Measurements from ENCODE around the gene ZBTB39. TPM values are rescaled to one million over a fixed set of nuclear protein-coding genes. Genes with fewer than 3 reads are reported as not detected.
"Not testable (repeated sequence)": the region's sequence is repeated elsewhere in the genome, so short reads cannot be mapped to it uniquely, and the experiment has no call there.

The ZBTB39 gene
- total RNA-seq, 1 donor from 2014 or later, result 10.6 TPM

DNA sequence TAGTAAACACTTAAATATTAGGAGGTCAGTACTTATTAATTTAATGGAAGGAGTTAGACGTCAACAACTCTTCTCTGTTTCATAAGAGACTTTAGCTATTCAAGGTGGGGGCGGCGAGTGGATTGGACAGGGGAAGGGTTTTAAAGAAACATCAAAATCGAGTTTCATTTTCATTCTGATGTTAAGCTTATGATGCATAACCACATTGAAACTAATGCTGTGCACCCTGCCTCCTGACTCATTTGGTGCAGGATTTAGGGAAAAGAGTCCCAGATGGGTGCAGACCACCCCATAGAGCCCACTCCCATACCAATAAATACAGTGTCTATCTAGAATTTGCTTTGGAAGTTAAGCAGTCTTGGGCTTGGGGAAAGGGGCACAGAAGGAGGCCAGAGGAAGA, 7.4 kb downstream of the ZBTB39 start:
- no peak for DNase-seq

DNA sequence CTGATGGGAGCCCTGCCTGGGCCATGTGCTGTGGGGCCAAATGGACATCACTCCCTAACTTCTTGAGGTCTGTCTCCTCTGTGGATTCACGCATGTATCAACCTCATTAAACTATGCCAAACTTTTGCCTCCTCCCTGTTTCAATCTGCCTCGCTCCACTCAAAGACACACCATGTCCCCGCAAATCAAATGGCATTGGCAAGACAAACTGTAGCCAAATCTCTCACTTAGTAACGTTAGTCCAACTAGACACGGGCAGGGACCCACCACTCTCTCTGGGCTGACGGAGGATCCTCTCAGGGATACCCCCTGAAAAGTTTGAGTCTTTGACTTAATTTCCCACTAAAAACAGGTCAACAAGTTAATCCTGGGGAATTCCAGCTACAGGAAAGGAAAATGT, 8.0 kb downstream of the ZBTB39 start:
- no peak for DNase-seq

DNA sequence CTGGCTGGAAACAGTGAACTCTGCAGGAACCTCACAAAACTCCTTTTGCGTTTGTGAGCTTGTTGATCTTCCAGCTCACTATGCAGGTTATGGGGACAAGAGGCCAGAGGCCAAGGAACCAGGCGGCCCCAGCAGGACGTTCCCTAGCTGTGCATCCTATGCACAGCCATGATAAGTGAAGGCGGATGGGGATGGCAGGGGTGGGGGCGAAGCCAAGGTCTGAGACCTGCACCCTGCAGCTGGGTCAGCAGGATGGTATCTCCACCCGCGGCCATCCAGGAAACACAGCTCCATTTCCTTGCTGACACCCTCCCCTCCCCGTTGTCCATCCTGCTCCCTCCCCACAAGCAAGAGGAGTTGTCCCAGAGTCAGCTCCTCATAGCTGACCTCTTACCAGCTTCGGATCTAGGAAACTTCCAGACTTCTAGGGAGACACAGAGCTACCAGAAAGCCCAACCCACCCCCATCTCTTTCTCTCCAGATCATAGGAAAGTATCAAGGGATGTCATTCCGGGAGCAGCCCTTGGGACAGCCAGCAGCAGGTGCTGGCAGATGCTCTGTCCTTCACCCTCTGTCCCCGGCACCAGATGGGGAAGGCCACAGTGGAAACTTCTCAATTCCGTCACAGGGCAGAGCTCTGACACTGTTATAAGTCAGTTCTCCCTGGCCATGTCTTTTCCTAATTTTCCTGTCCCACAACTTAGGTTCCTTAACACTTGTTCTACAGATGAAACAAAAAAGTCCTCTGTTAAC, 9.4 kb downstream of the ZBTB39 start:
- DNase-seq, result no peak

DNA sequence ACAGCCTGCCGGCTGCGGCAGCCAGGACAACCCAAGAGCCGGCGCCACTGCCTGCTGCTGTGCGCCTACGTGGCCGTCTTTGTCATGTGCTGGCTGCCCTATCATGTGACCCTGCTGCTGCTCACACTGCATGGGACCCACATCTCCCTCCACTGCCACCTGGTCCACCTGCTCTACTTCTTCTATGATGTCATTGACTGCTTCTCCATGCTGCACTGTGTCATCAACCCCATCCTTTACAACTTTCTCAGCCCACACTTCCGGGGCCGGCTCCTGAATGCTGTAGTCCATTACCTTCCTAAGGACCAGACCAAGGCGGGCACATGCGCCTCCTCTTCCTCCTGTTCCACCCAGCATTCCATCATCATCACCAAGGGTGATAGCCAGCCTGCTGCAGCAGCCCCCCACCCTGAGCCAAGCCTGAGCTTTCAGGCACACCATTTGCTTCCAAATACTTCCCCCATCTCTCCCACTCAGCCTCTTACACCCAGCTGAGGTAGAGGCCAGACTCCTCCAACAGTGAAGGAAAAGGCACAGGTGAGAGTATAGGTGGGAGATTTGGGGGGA, 10.3 kb downstream of the ZBTB39 start:
- no peak for DNase-seq

DNA sequence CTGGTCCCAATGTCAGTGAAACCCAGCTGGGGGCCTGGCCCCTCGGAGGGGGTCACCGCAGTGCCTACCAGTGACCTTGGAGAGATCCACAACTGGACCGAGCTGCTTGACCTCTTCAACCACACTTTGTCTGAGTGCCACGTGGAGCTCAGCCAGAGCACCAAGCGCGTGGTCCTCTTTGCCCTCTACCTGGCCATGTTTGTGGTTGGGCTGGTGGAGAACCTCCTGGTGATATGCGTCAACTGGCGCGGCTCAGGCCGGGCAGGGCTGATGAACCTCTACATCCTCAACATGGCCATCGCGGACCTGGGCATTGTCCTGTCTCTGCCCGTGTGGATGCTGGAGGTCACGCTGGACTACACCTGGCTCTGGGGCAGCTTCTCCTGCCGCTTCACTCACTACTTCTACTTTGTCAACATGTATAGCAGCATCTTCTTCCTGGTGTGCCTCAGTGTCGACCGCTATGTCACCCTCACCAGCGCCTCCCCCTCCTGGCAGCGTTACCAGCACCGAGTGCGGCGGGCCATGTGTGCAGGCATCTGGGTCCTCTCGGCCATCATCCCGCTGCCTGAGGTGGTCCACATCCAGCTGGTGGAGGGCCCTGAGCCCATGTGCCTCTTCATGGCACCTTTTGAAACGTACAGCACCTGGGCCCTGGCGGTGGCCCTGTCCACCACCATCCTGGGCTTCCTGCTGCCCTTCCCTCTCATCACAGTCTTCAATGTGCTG, 11.0 kb downstream of the ZBTB39 start:
- no peak for DNase-seq

DNA sequence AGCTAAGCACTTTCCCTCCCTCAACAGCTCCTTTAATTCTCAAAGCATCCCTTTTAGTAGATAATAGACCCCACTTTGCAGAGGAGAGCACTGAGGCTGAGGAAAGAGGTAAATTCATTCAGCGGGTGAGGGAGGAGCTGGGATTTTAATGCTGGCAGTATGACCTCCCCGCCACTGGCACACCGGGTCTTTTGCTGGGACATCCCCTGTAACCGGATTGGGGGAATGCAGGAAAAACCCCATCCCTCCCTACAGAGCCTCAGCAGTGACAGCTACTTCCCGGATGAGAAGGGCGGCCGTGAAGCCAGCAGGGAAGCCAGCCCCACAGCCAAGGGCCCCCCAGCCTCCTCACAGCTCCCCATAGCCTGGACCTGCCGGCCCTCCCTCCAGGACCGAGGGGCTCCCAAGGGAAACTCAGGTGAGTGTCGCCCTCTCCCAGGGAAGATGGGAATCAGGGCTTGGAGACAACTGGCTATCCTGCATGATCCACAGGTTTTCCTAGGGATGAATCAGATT, 12.1 kb downstream of the ZBTB39 start:
- DNase-seq, result no peak

GRCh38 chr12:56993346-56993745, 13.0 kb downstream of the ZBTB39 start:
- no peak for DNase-seq

DNA sequence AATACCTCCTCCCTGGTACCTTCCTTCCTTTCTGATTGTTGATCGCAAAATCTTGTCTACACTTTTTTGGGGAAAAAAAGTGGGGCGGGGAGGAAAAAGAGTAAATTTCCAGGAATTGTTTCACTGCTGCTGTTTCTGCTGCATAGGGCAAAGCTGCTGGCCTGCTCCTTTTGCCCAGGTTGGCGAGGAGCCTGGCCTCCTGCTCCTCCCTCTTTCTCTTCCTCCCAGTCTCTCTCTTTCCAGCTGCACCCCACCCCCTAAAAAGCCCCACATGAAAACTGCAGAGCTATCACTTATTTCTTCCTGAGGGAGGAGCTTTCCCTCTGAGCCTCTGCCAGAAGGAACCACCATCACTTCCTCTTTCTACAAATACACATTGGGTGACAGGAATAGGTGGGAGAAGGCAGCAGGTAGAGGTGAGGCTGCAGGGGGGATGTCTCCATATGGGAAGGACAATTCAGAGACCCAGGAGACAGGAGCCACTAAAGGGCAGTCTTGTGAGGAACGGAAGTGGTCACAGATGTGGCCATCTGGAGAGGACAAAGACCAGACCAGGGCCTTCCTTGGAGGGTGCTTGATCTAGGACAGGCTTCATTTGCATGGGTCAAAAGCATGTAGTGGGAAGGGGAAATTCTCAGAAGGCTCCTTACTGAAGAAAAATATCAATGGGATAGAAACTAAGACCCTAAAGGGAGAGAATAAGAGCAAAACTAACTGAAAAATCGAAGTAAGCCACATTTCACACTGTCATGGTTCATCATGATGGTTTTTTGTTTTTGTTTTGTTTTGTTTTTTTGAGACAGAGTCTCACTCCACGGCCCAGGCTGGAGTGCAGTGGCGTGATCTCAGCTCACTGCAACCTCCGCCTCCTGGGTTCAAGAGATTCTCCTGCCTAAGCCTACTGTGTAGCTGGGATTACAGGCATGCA, 14.8 kb downstream of the ZBTB39 start:
- DNase-seq, result no peak

DNA sequence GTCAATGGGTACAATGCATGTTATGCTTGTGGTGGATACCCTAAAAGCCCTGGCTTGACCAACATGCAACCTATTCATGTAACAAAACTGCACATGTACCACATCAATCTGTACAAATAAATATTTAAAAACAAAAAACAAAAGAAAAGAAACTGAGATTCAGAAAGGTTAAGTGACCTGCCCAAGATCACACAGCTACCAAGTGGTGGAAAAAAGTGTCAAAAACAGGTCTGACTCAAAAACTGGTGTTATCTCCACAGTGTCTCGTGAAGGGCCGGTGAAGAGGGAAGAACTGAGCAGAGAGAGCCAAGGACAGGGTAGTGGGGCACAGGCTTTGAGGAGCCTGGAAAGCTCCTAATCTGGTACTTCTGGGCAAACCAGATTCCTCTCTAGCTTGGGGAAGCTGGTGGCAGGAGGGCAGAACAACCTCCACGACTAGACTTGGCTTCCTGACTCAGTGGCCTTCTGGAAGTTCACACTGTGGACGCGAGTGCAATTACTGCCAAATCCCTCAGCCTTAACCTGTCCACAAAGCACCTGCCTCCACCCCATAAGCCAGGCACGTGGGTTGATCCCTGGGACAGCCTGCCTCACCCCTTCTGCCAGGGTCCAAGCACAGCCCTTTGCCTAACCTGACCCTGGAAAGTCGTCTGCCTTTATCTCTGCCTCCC, 15.6 kb downstream of the ZBTB39 start:
- DNase-seq, result no peak

DNA sequence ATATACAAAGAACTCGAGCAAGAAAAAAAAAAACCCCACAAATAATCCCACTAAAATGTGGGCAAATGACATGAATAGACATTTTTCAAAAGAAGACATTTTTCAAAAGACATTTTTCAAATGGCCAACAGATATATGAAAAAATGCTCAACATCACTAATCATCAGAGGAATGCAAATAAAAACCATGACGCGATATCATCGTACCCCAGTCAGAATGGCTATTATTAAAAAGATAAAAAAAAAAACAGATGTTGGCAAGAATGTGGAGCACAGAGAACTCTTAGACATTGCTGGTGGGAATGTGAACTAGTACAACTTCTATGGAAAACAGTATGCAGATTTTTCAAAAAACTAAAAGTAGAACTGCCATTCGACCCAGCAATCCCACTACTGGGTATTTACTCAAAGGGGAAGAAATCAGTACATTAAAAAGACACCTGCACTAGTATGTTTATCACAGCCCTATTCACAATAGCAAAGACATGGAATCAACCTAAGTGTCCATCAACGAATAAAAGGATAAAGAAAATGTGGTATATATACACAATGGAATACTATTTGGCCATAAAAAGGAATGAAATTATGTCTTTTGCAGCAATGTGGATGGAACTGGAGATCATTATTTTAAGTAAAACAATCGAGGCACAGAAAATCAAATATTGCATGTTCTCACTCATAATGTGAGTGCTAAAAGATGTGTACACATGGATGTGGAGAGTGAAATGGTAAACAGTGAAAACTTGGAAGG, 16.3 kb downstream of the ZBTB39 start:
- no peak for DNase-seq

DNA sequence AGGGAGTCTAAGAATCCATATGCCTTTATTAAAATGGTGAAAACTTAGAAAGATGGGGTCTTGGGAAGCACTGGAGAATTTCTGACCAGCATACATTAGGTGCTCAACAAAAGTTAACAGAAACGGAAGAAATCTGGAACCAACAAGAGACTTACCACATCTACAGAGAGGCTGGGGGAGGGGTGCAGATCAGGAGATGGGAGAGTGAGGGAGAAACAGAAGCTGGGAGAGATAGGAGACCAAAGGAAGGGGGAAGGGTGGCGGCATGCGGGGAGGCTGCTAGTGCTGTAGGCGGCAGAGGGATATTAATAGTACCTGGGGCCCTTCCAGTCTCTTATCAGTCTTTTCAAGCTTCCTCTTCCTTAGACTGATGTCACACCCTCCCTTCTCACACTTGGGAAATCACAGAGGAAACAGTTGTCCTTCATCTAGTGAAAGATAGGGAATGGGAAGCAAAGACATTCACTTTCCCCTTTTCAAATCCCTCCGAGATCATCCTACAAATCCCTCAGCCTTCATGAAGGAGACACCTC, 18.1 kb downstream of the ZBTB39 start:
- no peak for DNase-seq

DNA sequence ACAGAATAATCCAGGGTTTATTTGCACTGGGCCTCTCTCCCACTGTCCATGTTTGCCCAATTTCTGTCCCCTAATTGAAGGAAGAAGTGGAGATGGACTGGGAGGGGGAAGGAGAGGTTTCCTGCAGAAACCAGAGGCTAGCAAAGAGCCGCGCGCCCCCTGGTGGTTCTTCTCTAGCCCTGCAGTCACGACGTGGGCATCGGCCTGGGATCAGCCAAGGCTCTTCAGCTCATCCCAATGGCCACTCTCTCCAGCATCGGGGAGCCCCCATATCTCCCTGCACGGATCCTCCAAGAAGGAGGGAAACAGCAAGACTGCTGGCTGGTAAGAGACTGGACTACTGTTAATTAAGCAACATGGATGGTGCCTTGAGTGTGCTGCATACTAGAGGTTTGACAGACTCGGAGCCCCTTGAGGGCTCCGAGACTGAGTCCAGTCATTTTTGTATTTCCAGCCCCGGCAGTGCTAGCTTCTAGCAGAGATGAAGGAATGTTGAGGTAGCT, 18.7 kb downstream of the ZBTB39 start:
- peak; percentile 56 for DNase-seq

- DNase-seq, result no peak
These were observed 19.3 kb downstream of the ZBTB39 start for GRCh38 chr12:56987011-56987410.

GRCh38 chr12:56985714-56986113, 20.6 kb downstream of the ZBTB39 start:
- not testable (repeated sequence) for DNase-seq

DNA sequence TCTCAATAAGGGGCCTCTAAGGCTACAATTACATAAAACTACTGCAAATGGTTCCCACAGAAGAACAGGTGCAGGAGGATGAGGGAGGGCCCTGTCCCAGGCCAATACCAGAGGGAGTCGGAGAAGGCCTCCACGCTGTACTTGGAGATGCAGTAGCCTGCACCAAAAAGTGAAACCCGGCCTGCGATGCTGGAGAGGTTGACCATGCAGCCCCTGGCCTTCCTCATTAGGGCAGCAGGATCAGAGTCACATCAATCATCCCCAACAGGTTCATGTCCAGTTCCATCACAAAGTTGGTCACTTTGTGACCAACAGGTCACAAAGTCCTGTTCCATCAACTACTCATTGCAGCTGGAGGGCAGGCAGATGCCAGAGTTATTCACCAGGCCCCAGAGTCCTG, 23.0 kb downstream of the ZBTB39 start:
- no peak for DNase-seq

DNA sequence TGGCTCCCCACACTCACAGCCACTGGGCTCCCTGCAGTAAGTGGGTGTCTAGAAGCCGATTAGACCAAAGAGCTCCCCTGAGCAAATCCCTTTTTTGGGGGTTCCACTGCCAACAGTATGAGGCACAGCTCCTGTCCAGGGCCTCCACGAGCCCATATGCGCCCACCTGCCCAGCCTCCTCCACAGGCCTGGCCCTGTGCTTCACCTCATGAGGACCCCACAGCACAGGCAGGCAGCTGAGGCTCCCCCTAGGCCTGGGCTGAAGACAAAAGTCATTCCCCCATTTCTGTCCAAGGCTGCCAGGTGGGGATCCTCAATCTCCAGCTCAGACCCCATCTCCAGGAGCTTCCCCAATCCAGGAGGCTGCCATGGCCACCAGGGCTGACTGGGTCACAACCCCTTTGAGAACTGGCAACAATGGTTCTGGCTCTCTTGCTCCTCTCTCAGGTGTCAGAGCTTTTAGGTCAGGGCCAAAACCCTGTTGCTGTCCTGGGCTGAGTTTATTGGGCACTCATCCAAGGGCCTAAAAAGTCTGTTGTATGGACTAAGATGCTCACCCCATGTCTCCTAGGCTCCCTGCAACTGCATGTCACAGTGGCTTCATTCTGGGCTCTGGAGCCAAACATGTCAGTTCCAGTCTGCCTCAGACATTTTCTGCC, 23.6 kb downstream of the ZBTB39 start:
- not testable (repeated sequence) for DNase-seq

GRCh38 chr12:56980941-56981530, 25.3 kb downstream of the ZBTB39 start:
- DNase-seq, result no peak

GRCh38 chr12:56980268-56980667, 26.1 kb downstream of the ZBTB39 start:
- DNase-seq, result no peak

GRCh38 chr12:56979628-56980027, 26.7 kb downstream of the ZBTB39 start:
- no peak for DNase-seq
